ENCODE measurements around the gene PMM2. TPM values are rescaled to one million over a fixed set of nuclear protein-coding genes. Genes with fewer than 3 reads are reported as not detected.
A peak's percentile ranks its signal among the peaks of the same experiment; 100 is the strongest.

PMM2 gene
- total and polyA plus RNA-seq, 9 of the 15 experiments (the other 6 are each of a cell fraction or from before 2014, with no cell fraction given) = 5.6 to 42.7 (median 25.9) TPM

DNA sequence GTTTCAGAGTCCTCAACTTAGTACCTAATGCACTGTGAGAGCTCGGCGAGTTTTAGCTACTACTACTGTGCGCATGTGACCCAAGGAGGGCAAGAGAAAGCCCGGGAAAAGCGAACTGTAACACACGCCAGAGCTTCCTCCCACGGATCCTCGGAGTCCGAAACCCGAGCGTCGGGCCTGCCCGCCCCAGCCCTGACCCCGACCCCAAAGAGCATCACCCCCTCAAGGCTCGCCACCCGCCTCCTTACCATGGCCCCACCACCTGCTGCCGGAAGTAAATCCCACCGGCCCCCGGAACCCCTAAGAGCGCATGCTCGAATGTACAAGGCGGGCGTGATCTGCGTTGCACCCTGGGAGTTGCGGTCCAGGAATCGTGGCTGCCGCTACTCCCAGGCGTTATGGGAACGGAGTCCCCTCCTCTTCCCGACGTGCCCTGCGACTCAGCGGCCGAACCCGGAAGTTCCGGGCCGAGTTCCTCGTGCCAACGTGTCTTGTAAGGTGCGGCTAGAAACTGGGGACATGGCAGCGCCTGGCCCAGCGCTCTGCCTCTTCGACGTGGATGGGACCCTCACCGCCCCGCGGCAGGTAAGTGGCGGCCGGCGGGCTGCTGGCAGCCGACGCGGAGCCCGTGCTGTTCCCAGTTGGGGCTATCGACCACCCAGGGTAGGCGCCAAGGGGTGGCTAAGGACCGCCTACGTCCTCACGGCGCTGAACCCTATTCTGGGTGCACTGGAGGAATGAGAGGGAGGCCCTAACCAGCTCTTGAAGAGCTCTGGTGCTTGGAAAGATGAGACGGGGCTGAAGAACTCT is at the start of gene PMM2, which contains the start of gene TMEM186 (continued):
- TF ChIP-seq, protein P1, sequence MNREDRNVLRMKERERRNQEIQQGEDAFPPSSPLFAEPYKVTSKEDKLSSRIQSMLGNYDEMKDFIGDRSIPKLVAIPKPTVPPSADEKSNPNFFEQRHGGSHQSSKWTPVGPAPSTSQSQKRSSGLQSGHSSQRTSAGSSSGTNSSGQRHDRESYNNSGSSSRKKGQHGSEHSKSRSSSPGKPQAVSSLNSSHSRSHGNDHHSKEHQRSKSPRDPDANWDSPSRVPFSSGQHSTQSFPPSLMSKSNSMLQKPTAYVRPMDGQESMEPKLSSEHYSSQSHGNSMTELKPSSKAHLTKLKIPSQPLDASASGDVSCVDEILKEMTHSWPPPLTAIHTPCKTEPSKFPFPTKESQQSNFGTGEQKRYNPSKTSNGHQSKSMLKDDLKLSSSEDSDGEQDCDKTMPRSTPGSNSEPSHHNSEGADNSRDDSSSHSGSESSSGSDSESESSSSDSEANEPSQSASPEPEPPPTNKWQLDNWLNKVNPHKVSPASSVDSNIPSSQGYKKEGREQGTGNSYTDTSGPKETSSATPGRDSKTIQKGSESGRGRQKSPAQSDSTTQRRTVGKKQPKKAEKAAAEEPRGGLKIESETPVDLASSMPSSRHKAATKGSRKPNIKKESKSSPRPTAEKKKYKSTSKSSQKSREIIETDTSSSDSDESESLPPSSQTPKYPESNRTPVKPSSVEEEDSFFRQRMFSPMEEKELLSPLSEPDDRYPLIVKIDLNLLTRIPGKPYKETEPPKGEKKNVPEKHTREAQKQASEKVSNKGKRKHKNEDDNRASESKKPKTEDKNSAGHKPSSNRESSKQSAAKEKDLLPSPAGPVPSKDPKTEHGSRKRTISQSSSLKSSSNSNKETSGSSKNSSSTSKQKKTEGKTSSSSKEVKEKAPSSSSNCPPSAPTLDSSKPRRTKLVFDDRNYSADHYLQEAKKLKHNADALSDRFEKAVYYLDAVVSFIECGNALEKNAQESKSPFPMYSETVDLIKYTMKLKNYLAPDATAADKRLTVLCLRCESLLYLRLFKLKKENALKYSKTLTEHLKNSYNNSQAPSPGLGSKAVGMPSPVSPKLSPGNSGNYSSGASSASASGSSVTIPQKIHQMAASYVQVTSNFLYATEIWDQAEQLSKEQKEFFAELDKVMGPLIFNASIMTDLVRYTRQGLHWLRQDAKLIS (CRISPR knock-in tag; IDR thresholded peaks at IDR 0.05) = peak; percentile 91
- TF ChIP-seq, protein P2, sequence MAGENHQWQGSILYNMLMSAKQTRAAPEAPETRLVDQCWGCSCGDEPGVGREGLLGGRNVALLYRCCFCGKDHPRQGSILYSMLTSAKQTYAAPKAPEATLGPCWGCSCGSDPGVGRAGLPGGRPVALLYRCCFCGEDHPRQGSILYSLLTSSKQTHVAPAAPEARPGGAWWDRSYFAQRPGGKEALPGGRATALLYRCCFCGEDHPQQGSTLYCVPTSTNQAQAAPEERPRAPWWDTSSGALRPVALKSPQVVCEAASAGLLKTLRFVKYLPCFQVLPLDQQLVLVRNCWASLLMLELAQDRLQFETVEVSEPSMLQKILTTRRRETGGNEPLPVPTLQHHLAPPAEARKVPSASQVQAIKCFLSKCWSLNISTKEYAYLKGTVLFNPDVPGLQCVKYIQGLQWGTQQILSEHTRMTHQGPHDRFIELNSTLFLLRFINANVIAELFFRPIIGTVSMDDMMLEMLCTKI (IDR thresholded peaks at IDR 0.05; ENCODE audit: partially characterized antibody) = no peak
- TF ChIP-seq KAT8 (IDR thresholded peaks at IDR 0.05; ENCODE audit: low read depth) = no peak
- TF ChIP-seq, protein P3, sequence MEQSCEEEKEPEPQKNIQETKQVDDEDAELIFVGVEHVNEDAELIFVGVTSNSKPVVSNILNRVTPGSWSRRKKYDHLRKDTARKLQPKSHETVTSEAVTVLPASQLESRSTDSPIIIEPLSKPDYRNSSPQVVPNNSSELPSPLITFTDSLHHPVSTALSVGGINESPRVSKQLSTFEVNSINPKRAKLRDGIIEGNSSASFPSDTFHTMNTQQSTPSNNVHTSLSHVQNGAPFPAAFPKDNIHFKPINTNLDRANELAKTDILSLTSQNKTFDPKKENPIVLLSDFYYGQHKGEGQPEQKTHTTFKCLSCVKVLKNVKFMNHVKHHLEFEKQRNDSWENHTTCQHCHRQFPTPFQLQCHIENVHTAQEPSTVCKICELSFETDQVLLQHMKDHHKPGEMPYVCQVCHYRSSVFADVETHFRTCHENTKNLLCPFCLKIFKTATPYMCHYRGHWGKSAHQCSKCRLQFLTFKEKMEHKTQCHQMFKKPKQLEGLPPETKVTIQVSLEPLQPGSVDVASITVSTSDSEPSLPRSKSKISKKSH (CRISPR knock-in tag; IDR thresholded peaks at IDR 0.05) = no peak
- TF ChIP-seq PHB2 (IDR thresholded peaks at IDR 0.05; ENCODE audit: low read depth) = no peak
- TF ChIP-seq ZNF830 (CRISPR knock-in tag; IDR thresholded peaks at IDR 0.05) = no peak
- peak in 1 of 2 experiments; percentile 44; a peak in 1 of 4 replicates for TF ChIP-seq SRF (CRISPR knock-in tag; IDR thresholded peaks at IDR 0.05)
- TF ChIP-seq, protein P4, sequence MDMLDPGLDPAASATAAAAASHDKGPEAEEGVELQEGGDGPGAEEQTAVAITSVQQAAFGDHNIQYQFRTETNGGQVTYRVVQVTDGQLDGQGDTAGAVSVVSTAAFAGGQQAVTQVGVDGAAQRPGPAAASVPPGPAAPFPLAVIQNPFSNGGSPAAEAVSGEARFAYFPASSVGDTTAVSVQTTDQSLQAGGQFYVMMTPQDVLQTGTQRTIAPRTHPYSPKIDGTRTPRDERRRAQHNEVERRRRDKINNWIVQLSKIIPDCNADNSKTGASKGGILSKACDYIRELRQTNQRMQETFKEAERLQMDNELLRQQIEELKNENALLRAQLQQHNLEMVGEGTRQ (CRISPR knock-in tag; IDR thresholded peaks at IDR 0.05) = peak; percentile 70
- no peak for TF ChIP-seq MECOM (CRISPR knock-in tag; IDR thresholded peaks at IDR 0.05)
- TF ChIP-seq, protein P5, sequence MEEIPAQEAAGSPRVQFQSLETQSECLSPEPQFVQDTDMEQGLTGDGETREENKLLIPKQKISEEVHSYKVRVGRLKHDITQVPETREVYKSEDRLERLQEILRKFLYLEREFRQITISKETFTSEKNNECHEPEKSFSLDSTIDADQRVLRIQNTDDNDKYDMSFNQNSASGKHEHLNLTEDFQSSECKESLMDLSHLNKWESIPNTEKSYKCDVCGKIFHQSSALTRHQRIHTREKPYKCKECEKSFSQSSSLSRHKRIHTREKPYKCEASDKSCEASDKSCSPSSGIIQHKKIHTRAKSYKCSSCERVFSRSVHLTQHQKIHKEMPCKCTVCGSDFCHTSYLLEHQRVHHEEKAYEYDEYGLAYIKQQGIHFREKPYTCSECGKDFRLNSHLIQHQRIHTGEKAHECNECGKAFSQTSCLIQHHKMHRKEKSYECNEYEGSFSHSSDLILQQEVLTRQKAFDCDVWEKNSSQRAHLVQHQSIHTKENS (CRISPR knock-in tag; IDR thresholded peaks at IDR 0.05) = no peak
- no peak for TF ChIP-seq BACH1 (tag; IDR thresholded peaks at IDR 0.05)
- TF ChIP-seq MCM3 (IDR thresholded peaks at IDR 0.05) = no peak
- peak; percentile 94 for TF ChIP-seq L3MBTL2 (IDR thresholded peaks at IDR 0.05)
- TF ChIP-seq DNMT1 (IDR thresholded peaks at IDR 0.05) = no peak
- no peak for TF ChIP-seq ZNF668 (CRISPR knock-in tag; IDR thresholded peaks at IDR 0.05)
- TF ChIP-seq, protein P6, sequence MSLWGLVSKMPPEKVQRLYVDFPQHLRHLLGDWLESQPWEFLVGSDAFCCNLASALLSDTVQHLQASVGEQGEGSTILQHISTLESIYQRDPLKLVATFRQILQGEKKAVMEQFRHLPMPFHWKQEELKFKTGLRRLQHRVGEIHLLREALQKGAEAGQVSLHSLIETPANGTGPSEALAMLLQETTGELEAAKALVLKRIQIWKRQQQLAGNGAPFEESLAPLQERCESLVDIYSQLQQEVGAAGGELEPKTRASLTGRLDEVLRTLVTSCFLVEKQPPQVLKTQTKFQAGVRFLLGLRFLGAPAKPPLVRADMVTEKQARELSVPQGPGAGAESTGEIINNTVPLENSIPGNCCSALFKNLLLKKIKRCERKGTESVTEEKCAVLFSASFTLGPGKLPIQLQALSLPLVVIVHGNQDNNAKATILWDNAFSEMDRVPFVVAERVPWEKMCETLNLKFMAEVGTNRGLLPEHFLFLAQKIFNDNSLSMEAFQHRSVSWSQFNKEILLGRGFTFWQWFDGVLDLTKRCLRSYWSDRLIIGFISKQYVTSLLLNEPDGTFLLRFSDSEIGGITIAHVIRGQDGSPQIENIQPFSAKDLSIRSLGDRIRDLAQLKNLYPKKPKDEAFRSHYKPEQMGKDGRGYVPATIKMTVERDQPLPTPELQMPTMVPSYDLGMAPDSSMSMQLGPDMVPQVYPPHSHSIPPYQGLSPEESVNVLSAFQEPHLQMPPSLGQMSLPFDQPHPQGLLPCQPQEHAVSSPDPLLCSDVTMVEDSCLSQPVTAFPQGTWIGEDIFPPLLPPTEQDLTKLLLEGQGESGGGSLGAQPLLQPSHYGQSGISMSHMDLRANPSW (CRISPR knock-in tag; IDR thresholded peaks at IDR 0.05) = no peak; the same call in 1 of the 2 replicates

All from K562 (cell line).